ENCODE results near the gene CASKIN2. TPM values are rescaled to one million over a fixed set of nuclear protein-coding genes. Genes with fewer than 3 reads are reported as not detected.

Gene CASKIN2
- total RNA-seq, 1 experiment from 2014 or later: 40.0 TPM

DNA sequence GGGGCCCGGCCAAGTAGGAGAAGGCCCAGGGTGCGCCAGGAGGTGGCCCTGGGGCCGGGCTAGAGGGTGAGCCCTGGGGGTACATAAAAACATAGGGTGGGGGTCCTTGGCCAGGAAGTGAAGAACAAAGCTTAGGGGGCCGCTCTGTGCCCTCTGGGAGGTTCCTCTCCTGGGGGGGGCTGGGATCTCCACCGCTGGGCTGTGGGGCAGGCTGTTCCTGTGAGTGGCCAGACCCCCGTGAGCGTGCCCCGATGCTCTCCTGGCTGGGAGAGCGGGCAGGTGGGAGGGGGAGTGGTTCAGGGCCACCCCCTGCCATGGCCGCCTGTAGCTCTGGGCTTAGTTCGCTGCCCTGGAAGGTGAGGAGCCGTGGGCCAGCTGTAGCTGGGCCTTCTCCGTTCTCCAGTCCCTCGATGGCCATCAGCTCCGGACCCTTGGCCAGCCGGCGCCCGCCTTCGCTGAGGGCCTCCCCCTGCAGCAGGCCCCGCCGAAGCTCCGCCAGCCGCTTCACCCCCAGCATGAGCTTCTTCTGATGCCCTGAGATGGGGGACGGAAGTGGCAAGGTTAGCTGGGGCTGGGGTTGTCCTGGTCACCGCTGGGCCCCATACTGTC, 12.5 kb downstream of the CASKIN2 start:
- Histone ChIP-seq H3K4me1 (ENCODE audit: control insufficient read depth, insufficient read depth, low read length) (peaks cover 9% of the 10 kb centered on the region; the same call in 1 of the 2 replicates), H3K27me3 (ENCODE audit: control insufficient read depth, insufficient read depth, low read length) (no peaks in the 10 kb centered on the region), H3K9me3 (ENCODE audit: control insufficient read depth, insufficient read depth, low read depth, low read length) (no peaks in the 10 kb centered on the region), H3K27ac (ENCODE audit: low read length) (no peak overlapping the region), H3K36me3 (ENCODE audit: control insufficient read depth, insufficient read depth, low read length) (no peaks in the 10 kb centered on the region), H3K4me3 (ENCODE audit: low read depth in 2 of 2, low read length in 2 of 2) (no peak overlapping the region)
- POLR2A ChIA-PET: no interaction called here
- ATAC-seq (no peak), DNase-seq (ENCODE audit: low read depth, low spot score) (no peak)
- TF ChIP-seq, protein P1, sequence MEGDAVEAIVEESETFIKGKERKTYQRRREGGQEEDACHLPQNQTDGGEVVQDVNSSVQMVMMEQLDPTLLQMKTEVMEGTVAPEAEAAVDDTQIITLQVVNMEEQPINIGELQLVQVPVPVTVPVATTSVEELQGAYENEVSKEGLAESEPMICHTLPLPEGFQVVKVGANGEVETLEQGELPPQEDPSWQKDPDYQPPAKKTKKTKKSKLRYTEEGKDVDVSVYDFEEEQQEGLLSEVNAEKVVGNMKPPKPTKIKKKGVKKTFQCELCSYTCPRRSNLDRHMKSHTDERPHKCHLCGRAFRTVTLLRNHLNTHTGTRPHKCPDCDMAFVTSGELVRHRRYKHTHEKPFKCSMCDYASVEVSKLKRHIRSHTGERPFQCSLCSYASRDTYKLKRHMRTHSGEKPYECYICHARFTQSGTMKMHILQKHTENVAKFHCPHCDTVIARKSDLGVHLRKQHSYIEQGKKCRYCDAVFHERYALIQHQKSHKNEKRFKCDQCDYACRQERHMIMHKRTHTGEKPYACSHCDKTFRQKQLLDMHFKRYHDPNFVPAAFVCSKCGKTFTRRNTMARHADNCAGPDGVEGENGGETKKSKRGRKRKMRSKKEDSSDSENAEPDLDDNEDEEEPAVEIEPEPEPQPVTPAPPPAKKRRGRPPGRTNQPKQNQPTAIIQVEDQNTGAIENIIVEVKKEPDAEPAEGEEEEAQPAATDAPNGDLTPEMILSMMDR (IDR thresholded peaks at IDR 0.05): no peak
- TF ChIP-seq TCF7L2 (IDR thresholded peaks at IDR 0.05; ENCODE audit: low read depth, low read length) (no peak), SIN3A (IDR thresholded peaks at IDR 0.05; ENCODE audit: borderline replicate concordance, insufficient read depth, low read depth, low read length) (no peak), POLR2AphosphoS5 (IDR thresholded peaks at IDR 0.05; ENCODE audit: low read depth, low read length) (no peak)
- TF ChIP-seq, protein P2, sequence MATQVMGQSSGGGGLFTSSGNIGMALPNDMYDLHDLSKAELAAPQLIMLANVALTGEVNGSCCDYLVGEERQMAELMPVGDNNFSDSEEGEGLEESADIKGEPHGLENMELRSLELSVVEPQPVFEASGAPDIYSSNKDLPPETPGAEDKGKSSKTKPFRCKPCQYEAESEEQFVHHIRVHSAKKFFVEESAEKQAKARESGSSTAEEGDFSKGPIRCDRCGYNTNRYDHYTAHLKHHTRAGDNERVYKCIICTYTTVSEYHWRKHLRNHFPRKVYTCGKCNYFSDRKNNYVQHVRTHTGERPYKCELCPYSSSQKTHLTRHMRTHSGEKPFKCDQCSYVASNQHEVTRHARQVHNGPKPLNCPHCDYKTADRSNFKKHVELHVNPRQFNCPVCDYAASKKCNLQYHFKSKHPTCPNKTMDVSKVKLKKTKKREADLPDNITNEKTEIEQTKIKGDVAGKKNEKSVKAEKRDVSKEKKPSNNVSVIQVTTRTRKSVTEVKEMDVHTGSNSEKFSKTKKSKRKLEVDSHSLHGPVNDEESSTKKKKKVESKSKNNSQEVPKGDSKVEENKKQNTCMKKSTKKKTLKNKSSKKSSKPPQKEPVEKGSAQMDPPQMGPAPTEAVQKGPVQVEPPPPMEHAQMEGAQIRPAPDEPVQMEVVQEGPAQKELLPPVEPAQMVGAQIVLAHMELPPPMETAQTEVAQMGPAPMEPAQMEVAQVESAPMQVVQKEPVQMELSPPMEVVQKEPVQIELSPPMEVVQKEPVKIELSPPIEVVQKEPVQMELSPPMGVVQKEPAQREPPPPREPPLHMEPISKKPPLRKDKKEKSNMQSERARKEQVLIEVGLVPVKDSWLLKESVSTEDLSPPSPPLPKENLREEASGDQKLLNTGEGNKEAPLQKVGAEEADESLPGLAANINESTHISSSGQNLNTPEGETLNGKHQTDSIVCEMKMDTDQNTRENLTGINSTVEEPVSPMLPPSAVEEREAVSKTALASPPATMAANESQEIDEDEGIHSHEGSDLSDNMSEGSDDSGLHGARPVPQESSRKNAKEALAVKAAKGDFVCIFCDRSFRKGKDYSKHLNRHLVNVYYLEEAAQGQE (IDR thresholded peaks at IDR 0.05; ENCODE audit: insufficient read depth in 1 of 2, low read depth in 2 of 2, low read length in 1 of 2): no peak
- CTCF ChIA-PET: interaction anchor here (0.7 to 1.6 kb wide), 2 partner anchors 12 to 14 kb away, joined by 3 to 6 read pairs; partner anchors contain the start of gene TSEN54
- in situ Hi-C loops (cut with HindIII; ENCODE audit: low pct_unique_long_range_greater_than_20kb, low sequenced_read_pairs): no loop called here
- intact Hi-C loops (cut with micrococcal nuclease; ENCODE audit: unreplicated experiment): no loop called here
- no TSS peak for BruUV-seq (replicated peaks)

DNA sequence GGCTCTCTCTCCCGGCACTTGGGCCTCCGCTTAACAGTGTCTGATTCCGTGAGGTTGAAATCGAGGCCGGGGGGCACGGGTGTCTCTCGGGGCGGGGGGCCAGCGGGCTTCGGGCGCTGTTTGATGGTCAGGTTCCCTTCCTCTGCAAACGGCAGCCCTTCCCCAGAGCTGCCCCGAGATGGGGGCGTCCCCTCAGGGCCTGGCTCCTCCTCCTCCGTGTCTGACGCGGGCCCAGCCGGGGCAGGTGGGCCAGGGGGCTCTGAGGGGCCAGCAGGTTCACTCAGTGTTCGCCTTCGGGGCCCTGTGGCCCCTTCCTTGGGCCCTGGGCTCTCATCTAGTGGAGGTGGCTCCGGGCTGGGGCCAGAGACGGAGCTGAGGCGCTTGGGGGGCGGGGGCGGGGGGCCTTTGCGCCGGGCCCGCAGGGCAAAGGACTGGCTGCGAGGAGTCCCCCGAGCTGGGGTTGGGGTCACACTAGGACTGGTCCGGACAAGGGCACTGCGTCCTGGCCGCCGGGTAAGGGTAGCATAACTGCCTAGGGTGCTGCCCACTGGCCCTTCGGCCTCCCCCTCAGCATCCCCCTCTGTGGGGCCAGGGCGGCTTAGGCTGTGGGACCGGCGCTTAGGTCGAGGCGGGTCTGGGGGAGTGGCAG, 13.1 kb downstream of the CASKIN2 start:
- TF ChIP-seq, protein P1 (IDR thresholded peaks at IDR 0.05): no peak
- no peak; the same call in 1 of the 2 replicates for TF ChIP-seq POLR2AphosphoS5 (IDR thresholded peaks at IDR 0.05; ENCODE audit: low read depth, low read length)
- no peak for TF ChIP-seq SIN3A (IDR thresholded peaks at IDR 0.05; ENCODE audit: borderline replicate concordance, insufficient read depth, low read depth, low read length)
- TF ChIP-seq, protein P2 (IDR thresholded peaks at IDR 0.05; ENCODE audit: insufficient read depth in 1 of 2, low read depth in 2 of 2, low read length in 1 of 2): no peak
- no peak for TF ChIP-seq TCF7L2 (IDR thresholded peaks at IDR 0.05; ENCODE audit: low read depth, low read length)
- ATAC-seq (no peak), DNase-seq (ENCODE audit: low read depth, low spot score) (no peak)
- Histone ChIP-seq H3K27ac (ENCODE audit: low read length) (no peak overlapping the region), H3K4me3 (ENCODE audit: low read depth in 2 of 2, low read length in 2 of 2) (no peak overlapping the region), H3K36me3 (ENCODE audit: control insufficient read depth, insufficient read depth, low read length) (no peaks in the 10 kb centered on the region), H3K9me3 (ENCODE audit: control insufficient read depth, insufficient read depth, low read depth, low read length) (no peaks in the 10 kb centered on the region), H3K4me1 (ENCODE audit: control insufficient read depth, insufficient read depth, low read length) (peaks cover 9% of the 10 kb centered on the region; the same call in 1 of the 2 replicates), H3K27me3 (ENCODE audit: control insufficient read depth, insufficient read depth, low read length) (no peaks in the 10 kb centered on the region)
- BruUV-seq (replicated peaks): no TSS peak
- ChIA-PET CTCF (interaction anchor here (0.7 kb wide), 1 partner anchor 12 kb away, joined by 3 read pairs; no protein-coding TSS in a partner anchor), POLR2A (no interaction called here)
- intact Hi-C loops (cut with micrococcal nuclease; ENCODE audit: unreplicated experiment): no loop called here
- in situ Hi-C loops (cut with HindIII; ENCODE audit: low pct_unique_long_range_greater_than_20kb, low sequenced_read_pairs): no loop called here

Data from Panc1 (cell line).